ENCODE measurements around the gene PSRC1.

DNA sequence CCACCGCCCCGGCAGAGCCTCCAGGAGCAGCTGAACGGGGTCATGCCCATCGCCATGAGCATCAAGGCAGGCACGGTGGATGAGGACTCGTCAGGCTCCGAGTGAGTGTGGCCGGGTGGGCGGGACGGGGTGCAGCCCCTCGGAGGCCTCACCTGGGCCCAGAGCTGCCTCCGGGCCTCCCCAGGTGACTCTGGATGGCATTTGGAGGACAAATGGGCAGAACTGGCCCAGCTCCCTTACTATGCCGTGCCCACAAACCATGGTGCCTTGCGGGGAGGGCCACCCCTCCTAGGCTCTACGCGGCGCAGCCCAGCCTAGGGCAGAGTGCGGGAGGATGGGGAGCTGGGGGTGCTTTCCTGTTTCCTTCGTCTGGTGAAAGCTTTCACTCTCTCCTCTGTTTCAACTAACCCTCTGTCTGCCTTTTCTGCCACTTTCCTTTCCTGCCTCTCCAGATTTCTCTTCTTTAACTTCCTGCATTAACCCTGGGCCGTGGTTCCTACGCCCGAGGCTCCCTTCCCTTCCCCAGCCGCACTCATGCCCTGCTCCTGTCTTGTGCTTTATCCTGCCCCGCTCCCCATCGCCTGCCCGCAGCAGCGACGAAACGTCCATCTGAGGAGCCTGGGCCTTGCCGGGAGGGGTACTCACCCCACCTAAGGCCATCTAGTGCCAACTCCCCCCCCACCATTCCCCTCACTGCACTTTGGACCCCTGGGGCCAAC is 9.2 kb downstream of the PSRC1 start:
- TF ChIP-seq, protein P1, sequence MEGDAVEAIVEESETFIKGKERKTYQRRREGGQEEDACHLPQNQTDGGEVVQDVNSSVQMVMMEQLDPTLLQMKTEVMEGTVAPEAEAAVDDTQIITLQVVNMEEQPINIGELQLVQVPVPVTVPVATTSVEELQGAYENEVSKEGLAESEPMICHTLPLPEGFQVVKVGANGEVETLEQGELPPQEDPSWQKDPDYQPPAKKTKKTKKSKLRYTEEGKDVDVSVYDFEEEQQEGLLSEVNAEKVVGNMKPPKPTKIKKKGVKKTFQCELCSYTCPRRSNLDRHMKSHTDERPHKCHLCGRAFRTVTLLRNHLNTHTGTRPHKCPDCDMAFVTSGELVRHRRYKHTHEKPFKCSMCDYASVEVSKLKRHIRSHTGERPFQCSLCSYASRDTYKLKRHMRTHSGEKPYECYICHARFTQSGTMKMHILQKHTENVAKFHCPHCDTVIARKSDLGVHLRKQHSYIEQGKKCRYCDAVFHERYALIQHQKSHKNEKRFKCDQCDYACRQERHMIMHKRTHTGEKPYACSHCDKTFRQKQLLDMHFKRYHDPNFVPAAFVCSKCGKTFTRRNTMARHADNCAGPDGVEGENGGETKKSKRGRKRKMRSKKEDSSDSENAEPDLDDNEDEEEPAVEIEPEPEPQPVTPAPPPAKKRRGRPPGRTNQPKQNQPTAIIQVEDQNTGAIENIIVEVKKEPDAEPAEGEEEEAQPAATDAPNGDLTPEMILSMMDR (IDR thresholded peaks at IDR 0.05; ENCODE audit: low read depth, low read length) = no peak
- no peak for TF ChIP-seq EZH2phosphoT487 (IDR thresholded peaks at IDR 0.05; ENCODE audit: low read depth)
